HG03045 (cell line): Measurements from ENCODE around the gene TPGS2.

ENCODE experiments used
- ATAC-seq: cut with Tn5 transposase; IDR thresholded peaks from one replicate; pipeline ENCODE4 v1.9.1; 2021; ENCODE audit warnings: mild to moderate bottlenecking, moderate library complexity; ENCODE audit not compliant: unreplicated experiment

The TPGS2 gene

DNA sequence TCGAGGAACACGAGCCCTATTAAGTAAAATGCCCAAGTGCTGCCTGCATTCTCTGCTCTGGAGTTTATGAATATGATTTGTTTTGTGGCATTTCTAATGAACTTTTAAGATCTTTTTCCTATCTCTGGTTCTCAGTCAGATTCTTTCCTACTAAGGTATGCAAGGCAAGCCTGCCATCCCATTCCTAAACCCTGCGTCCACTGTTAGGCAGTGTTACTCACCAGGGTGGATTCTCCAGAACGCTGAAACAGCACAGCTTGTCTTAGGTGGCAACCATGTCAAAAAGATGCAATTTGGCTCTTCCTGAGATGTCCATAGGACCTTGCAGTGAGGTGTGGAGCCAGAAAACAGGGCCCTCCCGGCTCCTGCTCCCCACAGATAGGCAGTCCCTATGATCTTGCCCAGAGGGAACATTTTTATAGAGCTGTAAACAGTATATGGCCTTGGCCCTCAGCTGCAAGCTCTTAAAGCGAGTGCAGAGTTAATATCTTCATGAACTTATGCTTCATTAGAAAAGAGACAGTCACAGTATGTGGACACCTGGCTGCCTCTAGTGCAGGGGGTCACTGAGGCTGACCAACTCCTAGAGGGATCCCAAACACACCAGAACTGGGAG lies 84.4 kb downstream of the TPGS2 start:
- ATAC-seq: no peak
